ENCODE data around the gene GPA33.

- no peak for TF ChIP-seq POLR2AphosphoS5 (IDR thresholded peaks at IDR 0.05; ENCODE audit: borderline replicate concordance, low read depth, low read length)
- no peak for TF ChIP-seq EZH2 (IDR thresholded peaks at IDR 0.05)
Measured at GRCh38 chr1:167114725-167115124, 24.5 kb upstream of the GPA33 start.
